ENCODE measurements around the gene NOX3.

DNA sequence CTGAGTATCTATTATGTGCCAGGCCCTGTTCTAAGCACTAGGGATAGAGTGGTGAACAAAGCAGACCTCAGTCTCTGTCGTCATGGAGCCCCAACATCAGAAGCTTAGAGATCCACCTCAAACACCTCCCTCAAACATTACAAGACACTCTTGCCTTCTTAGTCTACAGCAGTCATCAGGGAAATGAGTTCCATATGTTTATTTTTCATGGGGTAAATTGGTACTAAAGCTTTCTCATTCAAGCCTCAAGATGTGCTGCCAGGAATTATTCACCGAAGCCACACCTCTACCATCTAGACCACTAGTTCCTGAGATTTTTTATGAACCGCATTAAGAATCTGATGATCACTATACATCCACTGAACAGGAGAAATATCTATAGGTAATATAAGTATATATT, 82.4 kb downstream of the NOX3 start:
- TF ChIP-seq, protein P1, sequence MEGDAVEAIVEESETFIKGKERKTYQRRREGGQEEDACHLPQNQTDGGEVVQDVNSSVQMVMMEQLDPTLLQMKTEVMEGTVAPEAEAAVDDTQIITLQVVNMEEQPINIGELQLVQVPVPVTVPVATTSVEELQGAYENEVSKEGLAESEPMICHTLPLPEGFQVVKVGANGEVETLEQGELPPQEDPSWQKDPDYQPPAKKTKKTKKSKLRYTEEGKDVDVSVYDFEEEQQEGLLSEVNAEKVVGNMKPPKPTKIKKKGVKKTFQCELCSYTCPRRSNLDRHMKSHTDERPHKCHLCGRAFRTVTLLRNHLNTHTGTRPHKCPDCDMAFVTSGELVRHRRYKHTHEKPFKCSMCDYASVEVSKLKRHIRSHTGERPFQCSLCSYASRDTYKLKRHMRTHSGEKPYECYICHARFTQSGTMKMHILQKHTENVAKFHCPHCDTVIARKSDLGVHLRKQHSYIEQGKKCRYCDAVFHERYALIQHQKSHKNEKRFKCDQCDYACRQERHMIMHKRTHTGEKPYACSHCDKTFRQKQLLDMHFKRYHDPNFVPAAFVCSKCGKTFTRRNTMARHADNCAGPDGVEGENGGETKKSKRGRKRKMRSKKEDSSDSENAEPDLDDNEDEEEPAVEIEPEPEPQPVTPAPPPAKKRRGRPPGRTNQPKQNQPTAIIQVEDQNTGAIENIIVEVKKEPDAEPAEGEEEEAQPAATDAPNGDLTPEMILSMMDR (IDR thresholded peaks at IDR 0.05; ENCODE audit: poor library complexity), result no peak
- TF ChIP-seq EZH2phosphoT487 (IDR thresholded peaks at IDR 0.05; ENCODE audit: low read depth, severe bottlenecking, unreplicated experiment), result no peak
